K562 (cell line): ENCODE data around the gene DNAH1. TPM values are rescaled to one million over a fixed set of nuclear protein-coding genes. Genes with fewer than 3 reads are reported as not detected.

ENCODE experiments used
- ATAC-seq: fragments of 200-7000 bp; cut with Tn5 transposase; 3 replicates; pipeline ENCODE4 v1.9.1; 2020; ENCODE audit warnings: moderate library complexity
- BruUV-seq: library from RNA; stranded (reverse); fragments of 400-500 nt; replicated peaks from 2 replicates; lab custom pipeline; 2021; lab: Mats Ljungman, UMichigan
- CTCF ChIA-PET: fragments of 300-600 bp; formaldehyde crosslinking; extraction: SDS; loops from one replicate; lab custom pipeline; 2021; ENCODE audit warnings: low intra/inter-chr PET ratio; lab: Yijun Ruan, JAX
- POLR2A ChIA-PET: fragments of 300-600, 350-650 bp; sonication (Branson Sonifier 250); formaldehyde crosslinking; extraction: SDS; loops from one replicate; lab custom pipeline; 2021; ENCODE audit warnings: antibody characterized with exemption, inconsistent platforms; lab: Yijun Ruan, JAX
- DNase-seq, 4 experiments: peaks; one replicate each; pipeline versions ENCODE4 v3.0.0 to v3.0.0-alpha.2; 2011 to 2018; ENCODE audit warnings: low spot score in 3 of 4, mixed read lengths in 3 of 4; ENCODE audit errors: extremely low read depth in 1 of 4
- FAIRE-seq: peaks from 2 replicates; lab custom pipeline; 2011; peaks lifted over from hg19 to GRCh38; lab: Jason Lieb, UNC
- H2AFZ ChIP-seq: 2 replicates; pipeline ENCODE4 v1.6.0; 2011; ENCODE audit warnings: low read depth, low read length, control low read depth, inconsistent platforms
- H3K27ac ChIP-seq: fragments of 200-600 bp; 3 replicates; pipeline ENCODE4 v1.8.0; 2011; ENCODE audit warnings: low read depth, mild to moderate bottlenecking, control low read depth, inconsistent platforms, low read length, moderate library complexity, mixed read lengths; ENCODE audit errors: extremely low read depth
- H3K27me3 ChIP-seq, 2 experiments: fragments of 300-600 bp in 1 of 2; 2 replicates in 1 of 2; 3 replicates in 1 of 2; pipeline versions ENCODE4 v1.6.0 to v1.8.0; 2011; ENCODE audit warnings: inconsistent platforms in 2 of 2, low read length in 2 of 2, mild to moderate bottlenecking in 1 of 2, mixed read lengths in 1 of 2, moderate library complexity in 1 of 2; ENCODE audit not compliant: control insufficient read depth in 2 of 2, insufficient read depth in 2 of 2
- H3K36me3 ChIP-seq: fragments of 300-600 bp; 3 replicates; pipeline ENCODE4 v1.8.0; 2011; ENCODE audit warnings: mild to moderate bottlenecking, low read length, inconsistent platforms; ENCODE audit not compliant: control insufficient read depth, insufficient read depth
- H3K4me1 ChIP-seq, 2 experiments: fragments of 200-600 bp in 1 of 2; replicated peaks in 1 of 2; 2 replicates in 1 of 2; 3 replicates in 1 of 2; pipeline versions ENCODE4 v1.5.1 to v1.8.0; 2011; ENCODE audit warnings: inconsistent platforms in 2 of 2, low read length in 2 of 2, mild to moderate bottlenecking in 1 of 2, mixed read lengths in 1 of 2, moderate library complexity in 1 of 2; ENCODE audit not compliant: control insufficient read depth in 2 of 2, insufficient read depth in 2 of 2
- H3K4me2 ChIP-seq: 2 replicates; pipeline ENCODE4 v1.6.1; 2011; ENCODE audit warnings: low read length, control low read depth, inconsistent platforms, mixed read lengths; ENCODE audit not compliant: insufficient read depth
- H3K4me3 ChIP-seq: fragments of 200-600 bp; sonication (generic), shearing (Covaris generic); 2 replicates; pipeline ENCODE4 v1.5.1; 2016; ENCODE audit warnings: control low read depth, inconsistent platforms
- H3K79me2 ChIP-seq: fragments of 200-600 bp; 3 replicates; pipeline ENCODE4 v1.8.0; 2011; ENCODE audit warnings: low read length, inconsistent platforms; ENCODE audit not compliant: control insufficient read depth, insufficient read depth
- H3K9ac ChIP-seq, 2 experiments: 2 replicates each; pipeline versions ENCODE4 v1.6.0 to v1.6.1; 2011; ENCODE audit warnings: low read depth in 2 of 2, low read length in 2 of 2, control low read depth in 1 of 2, inconsistent platforms in 1 of 2, mild to moderate bottlenecking in 1 of 2, mixed read lengths in 1 of 2; ENCODE audit not compliant: insufficient read depth in 1 of 2
- H3K9me1 ChIP-seq: one replicate; pipeline ENCODE4 v1.6.0; 2011; ENCODE audit warnings: inconsistent platforms, mild to moderate bottlenecking, low read length, moderate library complexity; ENCODE audit not compliant: control insufficient read depth, insufficient read depth
- H3K9me3 ChIP-seq: replicated peaks from 2 replicates; pipeline ENCODE4 v1.5.1; 2011; ENCODE audit warnings: low read depth, low read length, inconsistent platforms; ENCODE audit not compliant: control insufficient read depth, insufficient read depth
- H4K20me1 ChIP-seq: replicated peaks from 2 replicates; pipeline ENCODE4 v1.6.1; 2011; ENCODE audit warnings: low read length, inconsistent platforms, mixed read lengths; ENCODE audit not compliant: control insufficient read depth, insufficient read depth
- BRD9 ChIP-seq: fragments of 450-650 bp; IDR thresholded peaks from 2 replicates; pipeline ENCODE4 v1.6.1; 2018; ENCODE audit warnings: low read depth; ENCODE audit not compliant: partially characterized antibody
- HNRNPLL ChIP-seq: fragments of 200-400 bp; formaldehyde crosslinking; IDR thresholded peaks from 2 replicates; pipeline ENCODE4 v1.6.1; 2017; ENCODE audit warnings: low read length, low read depth, mild to moderate bottlenecking; ENCODE audit not compliant: poor library complexity, severe bottlenecking
- MAFG ChIP-seq: fragments of 450-650 bp; conservative IDR thresholded peaks from 2 replicates; pipeline ENCODE4 v1.6.1; 2016; ENCODE audit warnings: missing genetic modification characterization, missing compliant biosample characterization
- MIER1 ChIP-seq: fragments of 450-650 bp; IDR thresholded peaks from 2 replicates; pipeline ENCODE4 v1.6.1; 2016; ENCODE audit warnings: antibody characterized with exemption, mild to moderate bottlenecking, low read depth
- NR1H2 ChIP-seq: sonication (generic); formaldehyde crosslinking; IDR thresholded peaks from 2 replicates; pipeline ENCODE4 v1.4.0; 2020; ENCODE audit warnings: mild to moderate bottlenecking, missing genetic modification reagents
- PBX2 ChIP-seq, 2 experiments: IDR thresholded peaks in 1 of 2; conservative IDR thresholded peaks in 1 of 2; 2 replicates each; pipeline ENCODE4 v1.6.1; 2016; ENCODE audit warnings: low read depth in 2 of 2, mild to moderate bottlenecking in 1 of 2, missing compliant biosample characterization in 1 of 2, missing genetic modification characterization in 1 of 2, moderate library complexity in 1 of 2
- TCF7L2 ChIP-seq: fragments of 150-350 bp; IDR thresholded peaks from 2 replicates; pipeline ENCODE4 v1.6.1; 2016; ENCODE audit warnings: low read depth, mild to moderate bottlenecking, low read length, moderate library complexity
- XRCC4 ChIP-seq: IDR thresholded peaks from one replicate; pipeline ENCODE4 v1.6.1; 2011; ENCODE audit not compliant: insufficient read depth, insufficient read length; ENCODE audit errors: extremely low read depth
- WGBS: fragments of 100-300 bp; shearing (Covaris generic); methylation state at CpG from one replicate; pipeline ENCODE4 v1.1.6; 2016; ENCODE audit warnings: low coverage, mixed read lengths; ENCODE audit not compliant: insufficient coverage; ENCODE audit errors: missing lambda C conversion rate; 5-methylcytosine and 5-hydroxymethylcytosine counted together
- in situ Hi-C: fragments of 300-500 bp; cut with MboI; formaldehyde crosslinking; loops from 4 replicates; pipeline ENCODE4 v1.15.0; 2018; ENCODE audit warnings: inconsistent platforms, mixed read lengths
- intact Hi-C: fragments of 100-400 bp; cut with micrococcal nuclease; formaldehyde crosslinking; loops from 2 replicates; pipeline ENCODE4 v1.14.2; 2022
- polyA plus RNA-seq, 8 experiments: library from polyadenylated mRNA; depleted of rRNA in 4 of 8; stranded (reverse) in 5 of 8; unstranded in 3 of 8; fragments of >200 nt; fragmentation: Nextera tagmentation in 2 of 8; fragmentation: Illumina TruSeq in 1 of 8; extraction: Ambion mirVana in 2 of 8; extraction: Trizol in 1 of 8; gene quantifications; 2 replicates each; pipeline versions ENCODE4 v1.2.1 to v1.2.3, GENCODE V29; 2011 to 2014; ENCODE audit warnings: inconsistent platforms in 1 of 8, missing spikeins in 1 of 8
- total RNA-seq, 7 experiments: library from RNA; depleted of rRNA in 6 of 7; stranded (reverse); fragments of >200 nt in 6 of 7; fragmentation: Illumina TruSeq in 2 of 7; extraction: Trizol in 2 of 7; gene quantifications; 2 replicates each; pipeline versions ENCODE4 v1.2.1 to v1.2.3, GENCODE V29; 2011 to 2021; ENCODE audit warnings: low replicate concordance in 1 of 7

Gene DNAH1
- total and polyA plus RNA-seq, 9 of the 15 experiments (the other 6 are each of a cell fraction or from before 2014, with no cell fraction given), result 0.04 to 0.84 (median 0.50) TPM

- 17% methylated on average over 7 of the region's 10 CpGs for WGBS
- POLR2A ChIA-PET, result interaction anchor here (1.0 kb wide), 1 partner anchor 9 kb away, joined by 3 read pairs; no protein-coding TSS in a partner anchor
- DNase-seq, result no peak
These were observed 78.8 kb downstream of the DNAH1 start for GRCh38 chr3:52394751-52395502.

More at GRCh38 chr3:52394751-52395502, 78.8 kb downstream of the DNAH1 start:
- in situ Hi-C loops, result loop anchor here (25.0 kb wide), 1 partner anchor 383 kb away; no protein-coding TSS in a partner anchor
- Histone ChIP-seq H3K9me3 (no peaks in the 10 kb centered on the region), H3K4me2 (no peak overlapping the region), H3K27me3 (peaks cover 0 to 7% of the 10 kb centered on the region in 2 experiments; a peak in 2 of 5 replicates), H4K20me1 (no peaks in the 10 kb centered on the region), H3K79me2 (no peaks in the 10 kb centered on the region), H2AFZ (no peak overlapping the region), H3K9me1 (no peaks in the 10 kb centered on the region), H3K9ac (no peak overlapping the region; a peak in 1 of 4 replicates), H3K4me3 (no peak overlapping the region), H3K36me3 (no peaks in the 10 kb centered on the region), H3K4me1 (peaks cover 0 to 3% of the 10 kb centered on the region in 2 experiments; a peak in 2 of 5 replicates), H3K27ac (no peak overlapping the region)
- FAIRE-seq (no peak), ATAC-seq (no peak)
- intact Hi-C loops, result no loop called here
- CTCF ChIA-PET, result no interaction called here
- TF ChIP-seq PBX2 (CRISPR knock-in tag; IDR thresholded peaks at IDR 0.05; ENCODE audit: low read depth), result no peak
- no peak for TF ChIP-seq PBX2 (tag; conservative IDR thresholded peaks at IDR 0.05; ENCODE audit: low read depth)
- no peak for TF ChIP-seq NR1H2 (CRISPR knock-in tag)
- no peak for TF ChIP-seq BRD9
- TF ChIP-seq MIER1, result no peak
- no peak for TF ChIP-seq XRCC4
- no peak for TF ChIP-seq HNRNPLL
- no peak for TF ChIP-seq TCF7L2
- TF ChIP-seq MAFG (tag), result no peak
- BruUV-seq, result no TSS peak
